Breast epithelium (tissue), 4 donors: ENCODE measurements around the gene LAMC2. TPM values are rescaled to one million over a fixed set of nuclear protein-coding genes. Genes with fewer than 3 reads are reported as not detected.

Experiments
- DNase-seq, 2 donors: peaks; one replicate each; pipeline ENCODE4 v3.0.0-alpha.2; 2019; ENCODE audit warnings: low spot score in 2 of 2
- H3K27ac ChIP-seq, 2 donors: fragments of 200-600 bp; sonication (generic) in 1 of 2; one replicate each; pipeline ENCODE4 v1.5.1; 2016 to 2019; ENCODE audit warnings: mild to moderate bottlenecking in 1 of 2
- H3K27me3 ChIP-seq, 2 donors: fragments of 200-600 bp; sonication (generic) in 1 of 2; one replicate each; pipeline versions ENCODE4 v1.5.1 to v1.6.0; 2017 to 2019; ENCODE audit warnings: control low read depth in 1 of 2, mild to moderate bottlenecking in 1 of 2
- H3K36me3 ChIP-seq: fragments of 200-600 bp; one replicate; pipeline ENCODE4 v1.5.1; 2019
- H3K4me1 ChIP-seq, 2 donors: fragments of 200-600 bp; sonication (generic); one replicate each; pipeline ENCODE4 v1.5.1; 2016 to 2019; ENCODE audit warnings: control low read depth in 1 of 2
- H3K4me3 ChIP-seq, 3 donors: fragments of 200-600 bp; sonication (generic); 1 replicate in 2 of 3; 2 replicates in 1 of 3; pipeline ENCODE4 v1.5.1; 2016 to 2019; ENCODE audit warnings: mild to moderate bottlenecking in 3 of 3, moderate library complexity in 2 of 3
- H3K9me3 ChIP-seq, 2 donors: fragments of 200-600 bp; sonication (generic) in 1 of 2; one replicate each; pipeline ENCODE4 v1.5.1; 2016 to 2019; ENCODE audit warnings: control low read depth in 1 of 2
- CTCF ChIP-seq, 3 donors: fragments of 450-650 bp; IDR thresholded peaks; one replicate each; pipeline ENCODE4 v1.5.1; 2016 to 2017; ENCODE audit warnings: antibody characterized with exemption in 3 of 3, mild to moderate bottlenecking in 3 of 3, moderate library complexity in 3 of 3
- POLR2A ChIP-seq: fragments of 450-650 bp; IDR thresholded peaks from one replicate; pipeline ENCODE4 v1.6.1; 2016; ENCODE audit warnings: antibody characterized with exemption, mild to moderate bottlenecking, moderate library complexity
- POLR2AphosphoS5 ChIP-seq, 3 donors: sonication (generic); formaldehyde crosslinking; IDR thresholded peaks; one replicate each; pipeline ENCODE4 v1.6.1; 2017; ENCODE audit warnings: antibody characterized with exemption in 3 of 3
- intact Hi-C: fragments of 100-400 bp; cut with DNase I; formaldehyde crosslinking; loops from one replicate; pipeline ENCODE4 v1.15.1; 2023; ENCODE audit warnings: low total_unique reads
- total RNA-seq, 3 donors: library from RNA; depleted of rRNA; stranded (reverse); fragments of >200 nt; gene quantifications; one replicate each; pipeline ENCODE4 v1.1.0, GENCODE V29; 2016

LAMC2 gene
- total RNA-seq, 3 donors from 2014 or later = 3.0 to 20.3 (median 16.4) TPM

GRCh38 chr1:183195142-183195574 is 9.1 kb downstream of the LAMC2 start:
- no peak for DNase-seq
- H3K4me3 ChIP-seq = no peak overlapping the region
- intact Hi-C loops = no loop called here
- no peaks in the 10 kb centered on the region for H3K4me1 ChIP-seq
- TF ChIP-seq POLR2AphosphoS5 (IDR thresholded peaks at IDR 0.05) (no peak), CTCF (IDR thresholded peaks at IDR 0.05) (no peak), POLR2A (no peak)
- H3K27me3 ChIP-seq = no peaks in the 10 kb centered on the region
- no peak overlapping the region for H3K27ac ChIP-seq
- H3K36me3 ChIP-seq = no peaks in the 10 kb centered on the region
- no peaks in the 10 kb centered on the region for H3K9me3 ChIP-seq

GRCh38 chr1:183197762-183198161 is 11.7 kb downstream of the LAMC2 start:
- no peaks in the 10 kb centered on the region for H3K36me3 ChIP-seq
- H3K9me3 ChIP-seq = no peaks in the 10 kb centered on the region
- no peaks in the 10 kb centered on the region for H3K4me1 ChIP-seq
- peak overlapping the region in 1 of 2 donors; percentile 79 for H3K27ac ChIP-seq
- H3K27me3 ChIP-seq = no peaks in the 10 kb centered on the region
- no peak for DNase-seq
- H3K4me3 ChIP-seq = no peak overlapping the region
- no peak for TF ChIP-seq CTCF (IDR thresholded peaks at IDR 0.05)
- intact Hi-C loops = no loop called here

- Histone ChIP-seq H3K27ac (peak overlapping the region; percentile 79 to 87), H3K4me1 (no peaks in the 10 kb centered on the region), H3K4me3 (no peak overlapping the region), H3K27me3 (no peaks in the 10 kb centered on the region), H3K36me3 (no peaks in the 10 kb centered on the region), H3K9me3 (no peaks in the 10 kb centered on the region)
- TF ChIP-seq POLR2AphosphoS5 (IDR thresholded peaks at IDR 0.05) = peak in 2 of 3 donors; percentile 50 to 58
- TF ChIP-seq POLR2A = no peak
- TF ChIP-seq CTCF (IDR thresholded peaks at IDR 0.05) = no peak
- intact Hi-C loops = no loop called here
- peak in 1 of 2 donors; percentile 89 for DNase-seq
These were observed 12.4 kb downstream of the LAMC2 start for GRCh38 chr1:183198463-183198862.

- H3K36me3 ChIP-seq = no peaks in the 10 kb centered on the region
- no peak overlapping the region for H3K4me3 ChIP-seq
- peak overlapping the region; percentile 79 to 84 for H3K27ac ChIP-seq
- H3K27me3 ChIP-seq = no peaks in the 10 kb centered on the region
- no peaks in the 10 kb centered on the region for H3K9me3 ChIP-seq
- intact Hi-C loops = no loop called here
- H3K4me1 ChIP-seq = no peaks in the 10 kb centered on the region
- TF ChIP-seq CTCF (IDR thresholded peaks at IDR 0.05) (no peak), POLR2A (no peak), POLR2AphosphoS5 (IDR thresholded peaks at IDR 0.05) (no peak)
- DNase-seq = no peak
These were observed 13.2 kb downstream of the LAMC2 start for GRCh38 chr1:183199304-183199703.

- H3K36me3 ChIP-seq = no peaks in the 10 kb centered on the region
- TF ChIP-seq POLR2A = no peak
- TF ChIP-seq CTCF (IDR thresholded peaks at IDR 0.05) = no peak
- no peak for TF ChIP-seq POLR2AphosphoS5 (IDR thresholded peaks at IDR 0.05)
- no peak overlapping the region for H3K4me3 ChIP-seq
- DNase-seq = no peak
- no peaks in the 10 kb centered on the region for H3K4me1 ChIP-seq
- H3K9me3 ChIP-seq = no peaks in the 10 kb centered on the region
- H3K27me3 ChIP-seq = no peaks in the 10 kb centered on the region
- intact Hi-C loops = no loop called here
- H3K27ac ChIP-seq = peak overlapping the region; percentile 79 to 84
These were observed 14.4 kb downstream of the LAMC2 start for GRCh38 chr1:183200451-183200850.
